Lower lobe of right lung (tissue), 2 donors: ENCODE data around the gene ZNF436. TPM values are rescaled to one million over a fixed set of nuclear protein-coding genes. Genes with fewer than 3 reads are reported as not detected.

Experiments used
- ATAC-seq, 2 donors: fragments of 200-7000 bp; cut with Tn5 transposase; one replicate each; pipeline ENCODE4 v1.9.1; 2020 to 2022; ENCODE audit warnings: mild to moderate bottlenecking in 2 of 2, moderate library complexity in 2 of 2
- DNase-seq: peaks from one replicate; pipeline ENCODE4 v3.0.0-alpha.2; 2020
- H3K27ac ChIP-seq: fragments of 200-600 bp; one replicate; pipeline ENCODE4 v1.8.0; 2022
- H3K27me3 ChIP-seq: fragments of 200-600 bp; one replicate; pipeline ENCODE4 v1.8.0; 2022; ENCODE audit warnings: low read depth
- H3K36me3 ChIP-seq: fragments of 200-600 bp; one replicate; pipeline ENCODE4 v1.8.0; 2022; ENCODE audit warnings: mild to moderate bottlenecking
- H3K4me1 ChIP-seq: fragments of 200-600 bp; one replicate; pipeline ENCODE4 v1.8.0; 2022
- H3K4me3 ChIP-seq: fragments of 200-600 bp; one replicate; pipeline ENCODE4 v1.8.0; 2022; ENCODE audit warnings: mild to moderate bottlenecking
- H3K9me3 ChIP-seq: fragments of 200-600 bp; one replicate; pipeline ENCODE4 v1.8.0; 2022
- CTCF ChIP-seq: fragments of 200-600 bp; IDR thresholded peaks from one replicate; pipeline ENCODE4 v1.8.0; 2022; ENCODE audit warnings: antibody characterized with exemption, mild to moderate bottlenecking
- intact Hi-C: fragments of 100-400 bp; cut with DNase I; formaldehyde crosslinking; loops from one replicate; pipeline ENCODE4 v1.11.0; 2022
- total RNA-seq: library from RNA; stranded (reverse); fragmentation: NEBNext Ultra II Directional; extraction: Animal tissue kit (Norgen Biotek cat#: 25700); gene quantifications from one replicate; pipeline ENCODE4 v1.2.1, GENCODE V29; 2021
- donor health status: DM: no; HTN: yes; CAD: no; lungs with severe emphysema.

ZNF436 gene
- total RNA-seq, 1 donor from 2014 or later, result 11.6 TPM

- ATAC-seq, result peak; percentile 33 to 61
- Histone ChIP-seq H3K4me1 (peaks cover 35% of the 10 kb centered on the region), H3K36me3 (peaks cover 23% of the 10 kb centered on the region), H3K9me3 (no peaks in the 10 kb centered on the region), H3K27me3 (no peaks in the 10 kb centered on the region), H3K4me3 (no peak overlapping the region), H3K27ac (peak overlapping the region; percentile 55)
- no peak for TF ChIP-seq CTCF
- intact Hi-C loops, result no loop called here
- peak; percentile 68 for DNase-seq
Observed at GRCh38 chr1:23402286-23403037, 32.8 kb upstream of the ZNF436 start.

GRCh38 chr1:23401313-23401712 is 31.7 kb upstream of the ZNF436 start:
- Histone ChIP-seq H3K27me3 (no peaks in the 10 kb centered on the region), H3K27ac (peak overlapping the region; percentile 55), H3K4me3 (no peak overlapping the region), H3K36me3 (peaks cover 27% of the 10 kb centered on the region), H3K4me1 (peaks cover 35% of the 10 kb centered on the region), H3K9me3 (no peaks in the 10 kb centered on the region)
- intact Hi-C loops, result no loop called here
- ATAC-seq, result no peak
- no peak for DNase-seq
- TF ChIP-seq CTCF, result no peak

- peak overlapping the region; percentile 55 for H3K27ac ChIP-seq
- intact Hi-C loops, result no loop called here
Observed at GRCh38 chr1:23400324-23401114, 30.9 kb upstream of the ZNF436 start.

GRCh38 chr1:23399229-23399628 is 29.6 kb upstream of the ZNF436 start:
- ATAC-seq, result no peak
- peaks cover 25% of the 10 kb centered on the region for H3K36me3 ChIP-seq
- no peak overlapping the region for H3K4me3 ChIP-seq
- DNase-seq, result no peak
- H3K4me1 ChIP-seq, result peaks cover 43% of the 10 kb centered on the region
- no peak overlapping the region for H3K27ac ChIP-seq
- no peaks in the 10 kb centered on the region for H3K9me3 ChIP-seq
- no peaks in the 10 kb centered on the region for H3K27me3 ChIP-seq
- intact Hi-C loops, result no loop called here
- no peak for TF ChIP-seq CTCF

More at GRCh38 chr1:23400324-23401114, 30.9 kb upstream of the ZNF436 start:
- H3K9me3 ChIP-seq, result no peaks in the 10 kb centered on the region
- peaks cover 37% of the 10 kb centered on the region for H3K4me1 ChIP-seq
- no peak for ATAC-seq
- DNase-seq, result no peak
- no peak overlapping the region for H3K4me3 ChIP-seq
- no peaks in the 10 kb centered on the region for H3K27me3 ChIP-seq
- no peak for TF ChIP-seq CTCF
- peaks cover 22% of the 10 kb centered on the region for H3K36me3 ChIP-seq

GRCh38 chr1:23397908-23398307 is 28.3 kb upstream of the ZNF436 start:
- H3K36me3 ChIP-seq, result peaks cover 33% of the 10 kb centered on the region
- ATAC-seq (no peak), DNase-seq (no peak)
- H3K9me3 ChIP-seq, result no peaks in the 10 kb centered on the region
- no peaks in the 10 kb centered on the region for H3K27me3 ChIP-seq
- peaks cover 33% of the 10 kb centered on the region for H3K4me1 ChIP-seq
- intact Hi-C loops, result no loop called here
- no peak overlapping the region for H3K27ac ChIP-seq
- no peak for TF ChIP-seq CTCF
- no peak overlapping the region for H3K4me3 ChIP-seq
